ENCODE results near the gene SECISBP2.
"Not testable (repeated sequence)": the region's sequence is repeated elsewhere in the genome, so short reads cannot be mapped to it uniquely, and the experiment has no call there.

Gene SECISBP2

GRCh38 chr9:89364666-89365531 is 46.6 kb downstream of the SECISBP2 start:
- no peak for DNase-seq (ENCODE audit: low read depth in 2 of 2)

- DNase-seq (ENCODE audit: low read depth in 2 of 2): no peak
Observed at GRCh38 chr9:89365532-89365912, 47.2 kb downstream of the SECISBP2 start.

GRCh38 chr9:89366711-89367110 is 48.4 kb downstream of the SECISBP2 start:
- DNase-seq (ENCODE audit: low read depth in 2 of 2): no peak

GRCh38 chr9:89367281-89367680 is 49.0 kb downstream of the SECISBP2 start:
- DNase-seq (ENCODE audit: low read depth in 2 of 2): no peak

GRCh38 chr9:89367726-89368437 is 49.6 kb downstream of the SECISBP2 start:
- no peak for DNase-seq (ENCODE audit: low read depth in 2 of 2)

GRCh38 chr9:89368550-89368949 is 50.2 kb downstream of the SECISBP2 start:
- DNase-seq (ENCODE audit: low read depth in 2 of 2): no peak

- no peak for DNase-seq (ENCODE audit: low read depth in 2 of 2)
Observed at GRCh38 chr9:89368978-89369377, 50.7 kb downstream of the SECISBP2 start.

GRCh38 chr9:89370593-89370992 is 52.3 kb downstream of the SECISBP2 start:
- DNase-seq (ENCODE audit: low read depth in 2 of 2): no peak

GRCh38 chr9:89371791-89372190 is 53.5 kb downstream of the SECISBP2 start:
- DNase-seq (ENCODE audit: low read depth in 2 of 2): not testable (repeated sequence)

- peak; percentile 17 to 19 for DNase-seq (ENCODE audit: low read depth in 2 of 2)
Observed at GRCh38 chr9:89372230-89372816, 54.0 kb downstream of the SECISBP2 start.

GRCh38 chr9:89372979-89373378 is 54.7 kb downstream of the SECISBP2 start:
- DNase-seq (ENCODE audit: low read depth in 2 of 2): no peak

- DNase-seq (ENCODE audit: low read depth in 2 of 2): no peak
Observed at GRCh38 chr9:89374176-89374575, 55.9 kb downstream of the SECISBP2 start.

GRCh38 chr9:89375191-89375760 is 57.0 kb downstream of the SECISBP2 start:
- no peak for DNase-seq (ENCODE audit: low read depth in 2 of 2)

- no peak for DNase-seq (ENCODE audit: low read depth in 2 of 2)
Observed at GRCh38 chr9:89376286-89376685, 58.0 kb downstream of the SECISBP2 start.

- no peak for DNase-seq (ENCODE audit: low read depth in 2 of 2)
Observed at GRCh38 chr9:89376741-89377351, 58.5 kb downstream of the SECISBP2 start.

- no peak for DNase-seq (ENCODE audit: low read depth in 2 of 2)
Observed at GRCh38 chr9:89377411-89377810, 59.1 kb downstream of the SECISBP2 start.

GRCh38 chr9:89378541-89378940 is 60.2 kb downstream of the SECISBP2 start:
- DNase-seq (ENCODE audit: low read depth in 2 of 2): no peak

- DNase-seq (ENCODE audit: low read depth in 2 of 2): no peak
Observed at GRCh38 chr9:89379031-89379430, 60.7 kb downstream of the SECISBP2 start.

- DNase-seq (ENCODE audit: low read depth in 2 of 2): no peak
Observed at GRCh38 chr9:89379508-89380115, 61.3 kb downstream of the SECISBP2 start.

GRCh38 chr9:89380437-89381307 is 62.4 kb downstream of the SECISBP2 start:
- no peak for DNase-seq (ENCODE audit: low read depth in 2 of 2)

GRCh38 chr9:89381308-89381609 is 63.0 kb downstream of the SECISBP2 start:
- no peak for DNase-seq (ENCODE audit: low read depth in 2 of 2)
